H1 (cell line): Measurements from ENCODE around the gene RNGTT. TPM values are rescaled to one million over a fixed set of nuclear protein-coding genes. Genes with fewer than 3 reads are reported as not detected.

Source experiments
- CTCF ChIA-PET: fragments of 300-600 bp; sonication (Branson Sonifier 250); formaldehyde crosslinking; loops from one replicate; lab custom pipeline; 2021; ENCODE audit not compliant: partially characterized antibody; lab: Charles Lee
- POLR2A ChIA-PET: fragments of 300-600 bp; sonication (Branson Sonifier 250); formaldehyde crosslinking; loops from one replicate; lab custom pipeline; 2021; ENCODE audit warnings: inconsistent platforms; ENCODE audit not compliant: partially characterized antibody; lab: Charles Lee
- DNase-seq, 2 experiments: peaks; one replicate each; pipeline versions ENCODE4 v3.0.0 to v3.0.0-alpha.2; 2010 to 2022; ENCODE audit warnings: low spot score in 2 of 2, low read depth in 1 of 2, mixed read lengths in 1 of 2
- FAIRE-seq: peaks from 2 replicates; lab custom pipeline; 2011; peaks lifted over from hg19 to GRCh38; lab: Jason Lieb, UNC
- H2AFZ ChIP-seq: 2 replicates; pipeline ENCODE4 v1.8.1; 2012; ENCODE audit warnings: low read length, inconsistent platforms
- H2AK5ac ChIP-seq: 2 replicates; pipeline ENCODE4 v1.6.1; 2013; ENCODE audit warnings: low read depth, low read length
- H2BK120ac ChIP-seq: replicated peaks from 2 replicates; pipeline ENCODE3; 2013; ENCODE audit warnings: low read depth, low read length, inconsistent platforms
- H2BK12ac ChIP-seq: 2 replicates; pipeline ENCODE4 v1.6.1; 2013; ENCODE audit warnings: low read depth, low read length
- H2BK15ac ChIP-seq: 2 replicates; pipeline ENCODE4 v1.6.1; 2013; ENCODE audit warnings: low read length
- H2BK20ac ChIP-seq: 2 replicates; pipeline ENCODE4 v1.6.1; 2013; ENCODE audit warnings: low read length
- H2BK5ac ChIP-seq: 2 replicates; pipeline ENCODE4 v1.6.1; 2013; ENCODE audit warnings: low read depth, low read length
- H3K14ac ChIP-seq: 2 replicates; pipeline ENCODE4 v1.6.1; 2013; ENCODE audit warnings: inconsistent platforms; ENCODE audit not compliant: insufficient read length
- H3K18ac ChIP-seq: 2 replicates; pipeline ENCODE4 v1.6.1; 2013; ENCODE audit warnings: low read length; ENCODE audit errors: extremely low read depth
- H3K23ac ChIP-seq: 2 replicates; pipeline ENCODE4 v1.6.1; 2013; ENCODE audit warnings: inconsistent platforms; ENCODE audit not compliant: insufficient read length
- H3K23me2 ChIP-seq: 2 replicates; pipeline ENCODE4 v1.6.1; 2013; ENCODE audit warnings: low read depth, low read length
- H3K27ac ChIP-seq: 2 replicates; pipeline ENCODE4 v1.6.1; 2011; ENCODE audit warnings: low read depth, low read length, inconsistent platforms
- H3K27me3 ChIP-seq, 4 experiments: replicated peaks in 1 of 4; 1 replicate in 1 of 4; 2 replicates in 3 of 4; pipeline versions ENCODE4 v1.6.1 to v1.8.1; 2011 to 2013; ENCODE audit warnings: low read length in 3 of 4, mild to moderate bottlenecking in 3 of 4, inconsistent platforms in 2 of 4, mixed read lengths in 2 of 4, moderate library complexity in 1 of 4; ENCODE audit not compliant: control insufficient read depth in 3 of 4, insufficient read depth in 3 of 4; ENCODE audit errors: extremely low read depth in 1 of 4
- H3K36me3 ChIP-seq, 4 experiments: 2 replicates each; pipeline versions ENCODE4 v1.6.1 to v1.8.1; 2011 to 2013; ENCODE audit warnings: mild to moderate bottlenecking in 4 of 4, low read length in 3 of 4, moderate library complexity in 2 of 4, control low read depth in 1 of 4, inconsistent platforms in 1 of 4; ENCODE audit not compliant: insufficient read depth in 4 of 4, control insufficient read depth in 2 of 4
- H3K4ac ChIP-seq: replicated peaks from 2 replicates; pipeline ENCODE3; 2013; ENCODE audit warnings: low read length, low read depth, mixed read lengths, inconsistent platforms; ENCODE audit not compliant: insufficient read length
- H3K4me1 ChIP-seq, 4 experiments: replicated peaks in 1 of 4; 1 replicate in 1 of 4; 2 replicates in 3 of 4; pipeline versions ENCODE4 v1.6.1 to v1.8.1; 2011 to 2013; ENCODE audit warnings: low read length in 3 of 4, inconsistent platforms in 2 of 4, mixed read lengths in 1 of 4; ENCODE audit not compliant: insufficient read depth in 4 of 4, control insufficient read depth in 3 of 4
- H3K4me2 ChIP-seq, 2 experiments: 2 replicates each; pipeline versions ENCODE4 v1.6.1 to v1.8.1; 2011 to 2013; ENCODE audit warnings: low read depth in 2 of 2, low read length in 2 of 2, control low read depth in 1 of 2, inconsistent platforms in 1 of 2, mild to moderate bottlenecking in 1 of 2; ENCODE audit not compliant: insufficient read depth in 1 of 2
- H3K4me3 ChIP-seq, 4 experiments: fragments of 200-600, 300-600 bp in 1 of 4; sonication (generic), shearing (Covaris generic), sonication (Bioruptor Twin) in 1 of 4; 2 replicates each; pipeline versions ENCODE4 v1.5.1 to v1.8.1; 2011 to 2016; ENCODE audit warnings: low read length in 4 of 4, low read depth in 3 of 4, control low read depth in 2 of 4, inconsistent platforms in 2 of 4, mild to moderate bottlenecking in 2 of 4, mixed read lengths in 1 of 4, moderate library complexity in 1 of 4; ENCODE audit not compliant: insufficient read depth in 2 of 4; ENCODE audit errors: extremely low read depth in 1 of 4
- H3K56ac ChIP-seq: replicated peaks from 2 replicates; pipeline ENCODE3; 2013; ENCODE audit warnings: low read depth, mild to moderate bottlenecking, mixed read lengths, low read length, inconsistent platforms; ENCODE audit not compliant: insufficient read length
- H3K79me1 ChIP-seq: 2 replicates; pipeline ENCODE4 v1.6.1; 2013; ENCODE audit warnings: low read depth, low read length, control low read depth
- H3K79me2 ChIP-seq, 2 experiments: 2 replicates each; pipeline versions ENCODE4 v1.6.1 to v1.8.1; 2012 to 2013; ENCODE audit warnings: low read length in 2 of 2, mild to moderate bottlenecking in 2 of 2, inconsistent platforms in 1 of 2; ENCODE audit not compliant: insufficient read depth in 2 of 2, control insufficient read depth in 1 of 2
- H3K9ac ChIP-seq, 4 experiments: replicated peaks in 1 of 4; 1 replicate in 1 of 4; 2 replicates in 3 of 4; pipeline versions ENCODE4 v1.6.1 to v1.8.1; 2011 to 2013; ENCODE audit warnings: low read depth in 3 of 4, low read length in 3 of 4, control low read depth in 2 of 4, mild to moderate bottlenecking in 2 of 4, moderate library complexity in 2 of 4, inconsistent platforms in 1 of 4; ENCODE audit errors: extremely low read depth in 1 of 4
- H3K9me3 ChIP-seq, 2 experiments: 2 replicates each; pipeline versions ENCODE4 v1.6.1 to v1.8.1; 2012 to 2013; ENCODE audit warnings: mild to moderate bottlenecking in 2 of 2, moderate library complexity in 2 of 2, control low read depth in 1 of 2, inconsistent platforms in 1 of 2, low read depth in 1 of 2, low read length in 1 of 2, mixed read lengths in 1 of 2; ENCODE audit not compliant: insufficient read depth in 2 of 2
- H4K20me1 ChIP-seq, 2 experiments: replicated peaks in 1 of 2; 2 replicates each; pipeline versions ENCODE3 to v1.8.1; 2011 to 2013; ENCODE audit warnings: inconsistent platforms in 2 of 2, low read length in 2 of 2, mild to moderate bottlenecking in 1 of 2; ENCODE audit not compliant: insufficient read depth in 2 of 2, control insufficient read depth in 1 of 2
- H4K5ac ChIP-seq: 2 replicates; pipeline ENCODE4 v1.6.1; 2013; ENCODE audit warnings: low read length, low read depth, mixed read lengths, inconsistent platforms; ENCODE audit not compliant: insufficient read length
- H4K8ac ChIP-seq: 2 replicates; pipeline ENCODE4 v1.8.0; 2013; ENCODE audit warnings: mild to moderate bottlenecking, moderate library complexity, low read length, inconsistent platforms; ENCODE audit not compliant: insufficient read depth; ENCODE audit errors: extremely low read depth
- H4K91ac ChIP-seq: replicated peaks from 2 replicates; pipeline ENCODE3; 2013; ENCODE audit warnings: low read length, mixed read lengths, inconsistent platforms; ENCODE audit not compliant: insufficient read length
- ASH2L ChIP-seq: fragments of 200-600, 300-600 bp; sonication (generic); IDR thresholded peaks from one replicate; pipeline ENCODE4 v1.7.1; 2017; ENCODE audit warnings: low read length
- CHD1 ChIP-seq: IDR thresholded peaks from 2 replicates; pipeline ENCODE4 v1.6.1; 2012; ENCODE audit warnings: low read depth, low read length, improper control_type of control experiment
- EGR1 ChIP-seq: IDR thresholded peaks from 2 replicates; pipeline ENCODE4 v1.6.1; 2011; ENCODE audit warnings: low read depth, low read length, borderline replicate concordance
- FOSL1 ChIP-seq: IDR thresholded peaks from 2 replicates; pipeline ENCODE4 v1.6.1; 2011; ENCODE audit warnings: mild to moderate bottlenecking, low read depth, low read length, moderate library complexity; ENCODE audit not compliant: insufficient read depth
- GTF2F1 ChIP-seq: IDR thresholded peaks from 2 replicates; pipeline ENCODE4 v1.6.1; 2012; ENCODE audit warnings: low read depth, low read length, improper control_type of control experiment, borderline replicate concordance
- HDAC6 ChIP-seq: IDR thresholded peaks from one replicate; pipeline ENCODE4 v1.7.1; 2012; ENCODE audit warnings: low read depth, mild to moderate bottlenecking, inconsistent platforms, low read length, moderate library complexity
- JUND ChIP-seq: IDR thresholded peaks from 2 replicates; pipeline ENCODE4 v1.6.1; 2011; ENCODE audit warnings: mild to moderate bottlenecking, improper control_type of control experiment, low read length
- KDM5A ChIP-seq: fragments of 200-600 bp; IDR thresholded peaks from 2 replicates; pipeline ENCODE4 v1.7.1; 2012; ENCODE audit warnings: mild to moderate bottlenecking, low read length, inconsistent platforms, mixed read lengths
- POLR2AphosphoS5 ChIP-seq: IDR thresholded peaks from 2 replicates; pipeline ENCODE4 v1.6.1; 2011; ENCODE audit warnings: low read depth, low read length
- RFX5 ChIP-seq: IDR thresholded peaks from 2 replicates; pipeline ENCODE4 v1.6.1; 2011; ENCODE audit warnings: low read depth, low read length, improper control_type of control experiment, borderline replicate concordance
- SIN3A ChIP-seq, 2 experiments: IDR thresholded peaks in 1 of 2; conservative IDR thresholded peaks in 1 of 2; 2 replicates each; pipeline ENCODE4 v1.6.1; 2011 to 2012; ENCODE audit warnings: low read length in 2 of 2, improper control_type of control experiment in 1 of 2, low read depth in 1 of 2, mild to moderate bottlenecking in 1 of 2
- SP1 ChIP-seq: IDR thresholded peaks from 2 replicates; pipeline ENCODE4 v1.6.1; 2011; ENCODE audit warnings: low read depth, low read length
- SP4 ChIP-seq: IDR thresholded peaks from 2 replicates; pipeline ENCODE4 v1.6.1; 2012; ENCODE audit warnings: low read length, inconsistent platforms
- TBP ChIP-seq: IDR thresholded peaks from 2 replicates; pipeline ENCODE4 v1.6.1; 2011; ENCODE audit warnings: low read depth, low read length, improper control_type of control experiment
- WGBS, 2 experiments: shearing (Covaris generic) in 1 of 2; methylation state at CpG; one replicate each; pipeline versions ENCODE4 v1.1.6 to v1.1.7; 2013 to 2015; ENCODE audit warnings: low lambda C conversion rate in 2 of 2, mixed read lengths in 2 of 2, inconsistent platforms in 1 of 2, low coverage in 1 of 2, missing lambda C conversion rate in 1 of 2; ENCODE audit not compliant: insufficient replicate concordance in 2 of 2, insufficient coverage in 1 of 2, insufficient read length in 1 of 2; ENCODE audit errors: extremely low coverage in 1 of 2, missing lambda C conversion rate in 1 of 2; 5-methylcytosine and 5-hydroxymethylcytosine counted together
- polyA plus RNA-seq, 7 experiments: library from polyadenylated mRNA; depleted of rRNA in 3 of 7; stranded (reverse) in 5 of 7; unstranded in 2 of 7; fragments of >200 nt in 5 of 7; fragments of 200-250 nt in 2 of 7; gene quantifications; 1 replicate in 5 of 7; 2 replicates in 1 of 7; 4 replicates in 1 of 7; pipeline versions ENCODE4 v1.2.1 to v1.2.3, GENCODE V29; 2011 to 2013; ENCODE audit warnings: missing spikeins in 2 of 7, mixed read lengths in 2 of 7
- total RNA-seq: library from RNA; stranded (reverse); fragmentation: NEBNext Ultra II Directional; extraction: Animal tissue kit (Norgen Biotek cat#: 25700); gene quantifications from 2 replicates; pipeline ENCODE4 v1.2.1, GENCODE V29; 2021

RNGTT gene
- total and polyA plus RNA-seq, 2 of the 8 experiments (the other 6 are each of a cell fraction or from before 2014, with no cell fraction given): 3.6 to 21.2 TPM

DNA sequence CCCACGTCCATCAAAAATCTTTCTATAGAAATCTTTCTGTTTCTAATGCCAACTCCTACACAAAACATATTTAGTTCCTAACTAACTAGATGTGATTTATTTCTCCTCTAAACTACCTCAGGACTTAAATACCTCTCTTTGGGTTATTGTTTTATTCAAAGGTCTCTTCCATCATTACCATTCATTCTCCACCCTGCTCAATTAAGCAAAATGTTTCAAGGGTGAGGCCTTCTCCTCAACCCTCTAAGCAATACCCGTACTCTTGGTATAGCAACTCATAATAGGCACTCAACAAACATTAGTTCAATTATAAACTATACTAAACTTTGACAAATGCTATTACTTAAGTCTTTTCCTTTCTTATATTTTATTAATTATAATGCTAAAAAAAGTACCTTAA lies 111.4 kb downstream of the RNGTT start:
- H3K79me1 ChIP-seq: no peaks in the 10 kb centered on the region
- no peak overlapping the region for H3K4ac ChIP-seq
- no peak overlapping the region for H3K9ac ChIP-seq
- H3K4me2 ChIP-seq: no peak overlapping the region
- no peak overlapping the region for H4K5ac ChIP-seq
- no peaks in the 10 kb centered on the region for H3K27me3 ChIP-seq
- H2BK15ac ChIP-seq: no peak overlapping the region
- no peak overlapping the region for H3K23ac ChIP-seq
- no peaks in the 10 kb centered on the region for H3K79me2 ChIP-seq
- POLR2A ChIA-PET: no interaction called here
- no peak overlapping the region for H2BK120ac ChIP-seq
- H3K4me3 ChIP-seq: no peak overlapping the region
- H3K9me3 ChIP-seq: no peaks in the 10 kb centered on the region
- H3K14ac ChIP-seq: no peak overlapping the region
- no peak overlapping the region for H3K18ac ChIP-seq
- H3K4me1 ChIP-seq: no peaks in the 10 kb centered on the region
- H4K20me1 ChIP-seq: no peaks in the 10 kb centered on the region
- CTCF ChIA-PET: no interaction called here
- no peak overlapping the region for H2AK5ac ChIP-seq
- no peak overlapping the region for H3K56ac ChIP-seq
- DNase-seq (no peak), FAIRE-seq (no peak)
- WGBS, 2 experiments: 89% methylated on average over 2 of the region's 2 CpGs; no CpG with 5 or more reads in 1 of the 2 experiments
- H2BK20ac ChIP-seq: no peak overlapping the region
- H2BK5ac ChIP-seq: no peak overlapping the region
- no peak overlapping the region for H2AFZ ChIP-seq
- no peaks in the 10 kb centered on the region for H3K36me3 ChIP-seq
- H4K91ac ChIP-seq: no peak overlapping the region
- no peak overlapping the region for H3K27ac ChIP-seq
- no peak for TF ChIP-seq GTF2F1
- TF ChIP-seq CHD1: no peak
- TF ChIP-seq POLR2AphosphoS5: no peak
- no peak for TF ChIP-seq SIN3A (conservative IDR thresholded peaks at IDR 0.05 in 1 of 2, IDR thresholded peaks at IDR 0.05 in 1 of 2; ENCODE audit: low read depth in 1 of 2, low read length in 2 of 2)
- no peak for TF ChIP-seq JUND
- no peak for TF ChIP-seq SP1
- no peak for TF ChIP-seq TBP
- no peak for TF ChIP-seq ASH2L
- TF ChIP-seq KDM5A: no peak
- TF ChIP-seq HDAC6: no peak
- no peak for TF ChIP-seq RFX5
- TF ChIP-seq EGR1: no peak
- TF ChIP-seq SP4: no peak
- no peak for TF ChIP-seq FOSL1
- H2BK12ac ChIP-seq: no peak overlapping the region
- no peaks in the 10 kb centered on the region for H3K23me2 ChIP-seq
- no peak overlapping the region for H4K8ac ChIP-seq
